Activated T-helper 1 cell treated with Interleukin-2 at 50 U/mL for 16 hours (primary cell): ENCODE measurements around the gene SLC26A1.

Experiments
- DNase-seq: peaks from one replicate; pipeline ENCODE4 v3.0.0-alpha.2; 2020; ENCODE audit warnings: low read depth

The SLC26A1 gene

GRCh38 chr4:965766-966134 is 27.5 kb downstream of the SLC26A1 start:
- DNase-seq = no peak

DNA sequence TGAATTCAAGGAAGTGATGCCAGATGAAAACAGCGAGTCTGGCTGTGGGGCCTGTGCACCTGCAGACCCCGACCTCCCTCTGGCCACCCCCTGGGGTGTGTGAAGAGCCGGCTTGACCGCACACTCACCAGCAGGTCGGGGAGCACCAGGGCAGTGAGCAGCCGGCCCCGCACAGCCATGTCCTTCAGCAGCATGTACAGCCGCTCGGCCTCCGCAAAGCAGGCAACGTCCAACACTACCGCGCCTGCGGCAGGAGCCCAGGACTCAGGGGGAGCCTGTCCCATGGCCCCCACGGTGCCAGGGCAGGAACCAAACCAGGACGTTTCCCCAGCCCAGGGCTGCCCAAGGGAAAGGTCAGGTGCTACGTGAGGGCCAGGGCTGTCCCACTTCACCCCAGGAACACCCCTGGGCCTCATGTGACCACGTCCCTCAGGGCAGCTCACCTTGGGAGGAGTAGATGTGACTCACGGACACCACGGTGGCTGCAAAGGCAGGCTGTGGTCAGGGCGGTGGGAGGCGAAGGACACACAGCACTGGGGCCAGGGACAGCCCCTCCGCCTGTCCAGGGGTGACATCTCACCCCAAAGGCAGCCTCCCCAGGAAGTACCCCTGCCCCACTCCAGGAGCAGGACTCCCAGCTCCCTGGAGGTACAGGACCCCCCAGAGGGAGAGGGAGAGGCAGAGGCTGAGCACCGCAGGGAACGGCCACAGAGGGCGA is 28.0 kb downstream of the SLC26A1 start:
- DNase-seq = no peak

GRCh38 chr4:964346-965025 is 28.7 kb downstream of the SLC26A1 start:
- no peak for DNase-seq

DNA sequence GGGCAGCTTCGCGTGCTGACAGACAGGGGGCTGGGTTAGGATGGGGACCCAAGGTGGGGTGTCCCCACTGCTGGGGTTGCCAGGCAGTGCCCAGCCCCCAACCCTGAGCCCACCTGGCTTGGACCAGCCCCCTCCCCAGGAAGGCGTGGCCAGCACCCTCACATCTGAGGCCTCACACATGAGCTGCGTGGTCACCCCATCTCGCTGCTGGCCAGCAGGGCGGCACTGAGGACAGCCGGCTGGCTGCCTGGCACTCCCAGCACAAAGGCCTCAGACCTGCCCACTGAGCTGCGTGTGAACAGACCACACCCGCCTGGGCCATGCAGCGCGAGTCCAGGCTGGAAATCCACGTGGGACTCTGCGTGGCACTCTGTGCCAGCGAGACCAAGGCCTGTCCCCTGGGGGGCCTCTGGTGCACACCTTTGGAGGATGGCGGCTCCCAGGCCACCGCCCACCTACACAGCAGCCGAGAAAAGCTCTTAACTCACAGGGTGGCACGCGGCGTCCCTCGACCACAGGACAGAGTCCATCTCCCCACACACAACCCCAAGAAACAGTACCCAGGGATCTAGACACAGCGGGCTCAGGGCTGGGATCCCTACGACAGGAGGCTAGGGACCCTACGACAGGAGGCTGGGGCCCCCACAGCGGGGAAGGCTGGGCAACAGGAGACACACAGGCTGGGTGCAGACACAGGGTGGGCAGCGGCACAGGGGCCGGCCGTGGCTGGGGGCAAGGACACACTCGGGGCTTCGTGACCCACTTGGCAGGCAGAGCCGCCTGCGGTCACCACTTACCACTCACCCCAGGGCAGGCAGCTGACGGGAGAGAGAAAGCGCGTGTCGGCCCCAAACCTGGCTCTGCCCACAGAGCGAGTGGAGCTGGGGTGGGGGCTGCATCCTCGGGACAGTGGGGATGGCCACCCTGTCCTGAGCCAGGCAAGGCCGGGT is 29.7 kb downstream of the SLC26A1 start:
- DNase-seq = no peak

DNA sequence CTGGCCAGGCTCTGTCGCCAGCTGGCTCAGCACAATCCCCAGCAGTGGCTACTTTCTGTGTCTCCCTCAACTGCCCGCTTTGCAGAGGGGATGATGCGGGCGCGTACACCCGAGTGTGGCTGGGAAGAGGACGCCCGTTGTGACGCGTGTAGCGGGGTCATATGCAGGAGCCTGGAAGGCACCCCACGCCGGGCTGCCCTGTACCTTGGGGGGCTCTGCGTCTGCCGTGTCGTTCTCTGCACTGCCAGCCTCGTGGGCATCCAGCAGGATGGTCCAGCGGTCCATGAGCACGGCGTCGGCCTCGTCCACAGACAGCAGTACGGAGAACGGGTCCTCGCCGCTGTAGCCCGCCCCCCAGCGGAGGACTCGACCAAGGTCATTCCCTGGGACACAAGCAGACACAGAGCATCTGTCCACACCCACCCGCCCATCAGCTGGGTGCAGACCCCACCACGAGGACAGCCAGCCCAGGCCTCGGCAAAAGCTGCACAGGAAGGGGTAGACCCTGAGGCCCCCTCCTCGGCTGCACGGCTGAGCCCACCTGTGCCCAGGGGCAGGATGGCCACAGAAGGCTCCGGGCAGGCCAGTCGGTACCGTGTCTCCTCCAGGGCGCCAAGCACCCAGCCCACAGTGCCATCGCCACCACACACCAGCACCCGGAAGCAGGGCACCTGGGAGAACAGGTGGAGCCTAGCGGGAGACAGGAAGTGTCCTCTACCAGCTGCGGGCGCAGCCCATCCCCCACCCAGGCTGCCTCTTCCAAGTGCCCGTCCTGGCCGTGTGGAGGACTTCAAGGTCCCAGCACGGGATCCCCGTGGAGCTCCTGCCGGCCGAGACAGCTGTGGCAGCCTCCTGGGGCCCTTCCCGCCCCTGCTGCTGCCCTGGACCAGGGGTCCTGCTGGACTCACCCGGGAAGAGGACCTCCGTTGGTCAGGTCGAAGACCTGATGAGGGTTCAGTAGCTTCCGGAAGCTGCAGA is 30.7 kb downstream of the SLC26A1 start:
- DNase-seq = no peak

DNA sequence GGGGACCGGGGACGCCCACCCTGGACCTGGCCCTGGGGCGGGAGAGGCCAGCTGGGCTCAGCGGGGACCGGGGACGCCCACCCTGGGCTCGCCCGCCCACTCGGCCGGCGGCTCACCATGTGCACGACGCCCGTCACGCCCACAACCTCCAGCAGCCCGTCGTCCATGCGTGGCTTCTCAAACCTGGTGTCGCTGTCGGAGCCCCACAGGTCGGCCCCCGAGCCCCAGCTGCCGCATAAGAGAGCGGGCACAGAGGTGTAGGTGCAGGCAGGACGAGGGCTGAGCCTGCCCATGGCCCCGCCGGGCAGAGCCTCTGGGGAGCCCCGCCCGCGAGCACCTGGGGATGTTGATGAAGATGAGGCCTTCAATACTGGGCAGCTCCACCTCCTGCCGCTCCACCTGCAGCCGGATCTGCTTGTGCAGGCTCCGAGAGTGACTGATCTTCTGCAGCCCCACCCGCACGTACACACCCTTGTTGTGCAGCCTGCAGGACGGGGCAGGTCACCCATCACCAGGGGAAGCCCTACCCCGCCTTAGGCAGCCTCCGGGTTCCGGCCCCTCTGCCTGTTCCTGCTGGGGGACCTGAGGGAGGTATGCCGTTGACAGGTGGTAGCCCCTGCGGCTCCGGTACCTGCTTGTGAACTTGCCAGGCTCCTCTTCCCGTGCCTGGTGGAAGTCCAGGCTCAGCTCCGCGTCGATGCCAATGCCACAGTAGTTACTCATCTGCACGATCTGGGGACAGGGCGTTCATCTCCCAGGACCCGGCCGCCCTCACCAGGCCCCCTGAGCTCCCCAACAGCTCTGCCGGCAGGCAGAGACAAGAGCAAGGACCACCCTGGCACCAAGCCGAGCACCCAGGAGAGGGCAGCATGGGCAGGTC is 31.6 kb downstream of the SLC26A1 start:
- DNase-seq = no peak

- no peak for DNase-seq
These were observed 32.4 kb downstream of the SLC26A1 start for GRCh38 chr4:960636-961350.

DNA sequence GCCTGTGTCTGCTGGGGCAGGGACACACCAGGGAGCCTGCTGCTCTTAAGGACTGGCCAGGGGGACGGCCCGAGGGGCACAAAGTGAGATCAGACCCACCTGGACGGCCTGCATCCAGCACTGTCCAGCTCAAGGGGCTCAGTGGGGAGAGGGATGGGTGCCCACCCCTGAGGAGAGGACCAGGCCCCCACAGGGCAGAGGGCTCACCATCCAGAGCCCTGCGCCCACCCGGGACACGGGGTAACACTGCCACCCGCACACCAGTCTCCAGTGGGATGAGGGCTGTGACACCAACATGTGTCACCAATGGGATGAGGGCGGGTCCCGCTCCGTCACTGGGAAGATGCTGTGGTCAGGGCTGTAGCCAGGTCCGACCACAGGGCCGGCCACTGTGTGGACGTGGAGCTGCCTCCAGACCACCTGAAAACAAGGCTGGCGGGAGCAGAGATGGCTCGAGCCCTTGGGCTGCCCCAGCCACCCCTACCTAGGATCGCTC is 33.0 kb downstream of the SLC26A1 start:
- no peak for DNase-seq

- no peak for DNase-seq
These were observed 33.7 kb downstream of the SLC26A1 start for GRCh38 chr4:959338-960139.

DNA sequence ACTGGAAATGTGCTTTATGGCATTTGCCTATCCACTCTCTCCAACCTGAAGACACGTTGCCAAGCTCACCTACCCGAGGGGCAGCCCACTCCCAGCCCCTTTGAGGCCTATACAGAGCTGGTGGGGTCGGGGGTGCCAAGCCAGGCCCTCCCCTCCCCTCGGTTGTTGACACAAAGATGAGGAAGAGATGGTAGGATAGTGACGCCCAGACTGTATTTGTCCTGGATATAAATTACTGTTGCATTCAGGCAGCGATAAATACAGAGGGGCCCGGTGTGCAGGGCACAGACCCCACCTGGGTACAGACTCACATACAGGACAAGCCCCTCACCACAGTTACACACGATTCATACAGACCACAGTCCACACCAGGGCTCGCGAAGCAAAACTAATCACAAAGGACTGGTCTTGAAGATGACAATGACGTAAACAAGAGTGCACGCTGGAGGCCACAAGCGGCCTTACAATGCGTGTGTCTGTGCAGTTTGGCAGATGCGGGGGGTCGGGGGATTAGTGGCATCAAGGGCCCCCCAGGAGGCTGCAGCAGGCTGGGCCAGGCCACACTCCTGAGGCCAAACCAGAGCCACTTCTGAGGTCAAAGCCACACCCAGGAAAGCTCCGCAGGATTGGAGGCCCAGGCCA is 34.4 kb downstream of the SLC26A1 start:
- DNase-seq = no peak

DNA sequence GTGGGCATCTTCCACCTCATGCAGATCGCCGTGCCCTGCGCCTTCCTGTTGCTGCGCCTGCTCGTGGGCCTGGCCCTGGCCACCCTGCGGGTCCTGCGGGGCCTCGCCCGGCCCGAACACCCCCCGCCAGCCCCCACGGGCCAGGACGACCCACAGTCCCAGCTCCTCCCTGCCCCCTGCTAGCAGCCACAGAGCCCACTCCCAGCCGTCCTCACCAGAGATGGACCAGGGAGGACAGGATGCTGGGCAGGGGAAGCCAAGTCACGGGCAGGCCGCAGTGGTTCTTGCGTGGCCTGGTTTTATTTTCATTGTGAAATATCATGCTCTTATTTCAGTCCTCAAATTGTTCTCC is 34.9 kb downstream of the SLC26A1 start:
- no peak for DNase-seq

DNA sequence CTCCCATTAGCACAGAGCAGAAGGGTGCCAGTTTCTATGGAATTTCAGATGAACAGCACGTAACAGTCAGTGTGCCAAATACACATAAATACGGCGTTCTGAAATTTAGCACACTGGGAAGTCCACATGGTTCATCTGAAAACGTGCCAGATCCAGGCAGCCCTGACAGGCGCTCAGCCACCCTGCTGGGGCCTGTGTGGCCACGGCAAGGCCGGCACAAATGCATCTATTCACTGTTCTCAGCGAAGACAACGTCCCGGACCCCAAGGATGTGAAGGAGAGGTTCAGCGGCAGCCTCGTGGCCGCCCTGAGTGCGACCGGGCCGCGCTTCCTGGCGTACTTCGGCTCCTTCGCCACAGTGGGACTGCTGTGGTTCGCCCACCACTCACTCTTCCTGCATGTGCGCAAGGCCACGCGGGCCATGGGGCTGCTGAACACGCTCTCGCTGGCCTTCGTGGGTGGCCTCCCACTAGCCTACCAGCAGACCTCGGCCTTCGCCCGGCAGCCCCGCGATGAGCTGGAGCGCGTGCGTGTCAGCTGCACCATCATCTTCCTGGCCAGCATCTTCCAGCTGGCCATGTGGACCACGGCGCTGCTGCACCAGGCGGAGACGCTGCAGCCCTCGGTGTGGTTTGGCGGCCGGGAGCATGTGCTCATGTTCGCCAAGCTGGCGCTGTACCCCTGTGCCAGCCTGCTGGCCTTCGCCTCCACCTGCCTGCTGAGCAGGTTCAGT is 35.5 kb downstream of the SLC26A1 start:
- DNase-seq = no peak

GRCh38 chr4:957231-957580 is 36.0 kb downstream of the SLC26A1 start:
- DNase-seq = no peak

- no peak for DNase-seq
These were observed 36.5 kb downstream of the SLC26A1 start for GRCh38 chr4:956531-957230.

DNA sequence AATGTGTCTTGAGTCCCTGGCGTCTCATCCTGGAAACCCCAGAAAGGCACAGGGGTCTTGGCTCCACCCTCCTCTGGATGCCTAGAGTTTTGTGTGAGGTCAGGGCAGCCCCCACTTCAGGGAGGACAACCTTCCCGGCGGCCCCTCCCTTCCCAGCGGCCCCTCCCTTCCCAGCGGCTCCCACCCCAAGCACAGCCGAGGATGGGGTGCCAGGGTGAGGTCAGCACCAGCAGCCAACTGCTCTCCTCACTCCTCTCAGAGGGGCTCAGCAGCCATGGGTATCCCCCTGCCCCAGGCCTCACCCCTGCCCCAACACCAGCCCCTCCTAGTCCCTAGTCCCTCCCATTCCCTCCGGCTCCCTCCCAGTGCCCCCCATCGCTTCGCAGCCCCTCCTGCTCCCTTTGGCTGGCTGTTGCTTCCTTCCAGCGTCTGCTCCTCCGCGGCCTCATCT is 37.2 kb downstream of the SLC26A1 start:
- DNase-seq = no peak

DNA sequence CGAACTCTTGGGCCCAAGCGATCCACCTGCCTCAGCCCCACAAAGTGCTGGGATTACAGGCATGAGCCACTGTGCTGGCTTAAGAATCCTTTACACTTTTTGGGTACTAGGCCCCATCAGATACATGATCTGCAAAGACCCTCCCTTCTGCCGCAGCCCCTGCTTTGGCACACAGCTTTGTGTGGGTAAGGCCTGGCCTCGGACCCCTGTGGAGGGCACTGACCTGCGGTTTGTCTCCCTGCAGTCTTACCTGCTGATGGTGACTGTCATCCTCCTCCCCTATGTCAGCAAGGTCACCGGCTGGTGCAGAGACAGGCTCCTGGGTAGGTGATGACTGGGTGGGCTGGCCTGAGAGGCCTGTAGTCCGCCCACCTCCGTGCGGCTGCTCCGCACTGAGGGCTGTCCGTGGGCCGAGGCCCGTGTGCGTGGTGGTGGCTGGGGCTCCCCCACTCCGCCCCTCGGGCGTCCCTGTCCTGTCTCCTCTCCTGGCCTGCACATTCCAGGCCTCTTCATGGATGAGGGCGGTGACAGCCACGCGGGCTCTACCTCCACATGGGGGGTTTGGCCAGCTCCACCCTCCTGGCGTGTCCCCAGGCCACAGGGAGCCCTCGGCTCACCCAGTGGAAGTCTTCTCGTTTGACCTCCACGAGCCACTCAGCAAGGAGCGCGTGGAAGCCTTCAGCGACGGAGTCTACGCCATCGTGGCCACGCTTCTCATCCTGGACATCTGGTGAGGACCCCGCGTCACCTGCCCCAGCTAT is 37.9 kb downstream of the SLC26A1 start:
- DNase-seq = no peak
